ENCODE results near the gene TEX19. TPM values are rescaled to one million over a fixed set of nuclear protein-coding genes. Genes with fewer than 3 reads are reported as not detected.
A peak's percentile ranks its signal among the peaks of the same experiment; 100 is the strongest.
"Not testable (repeated sequence)": the region's sequence is repeated elsewhere in the genome, so short reads cannot be mapped to it uniquely, and the experiment has no call there.

Gene TEX19
- total and polyA plus RNA-seq, 10 of the 15 experiments (the other 5 are each of a cell fraction or from before 2014, with no cell fraction given), result 0.03 to 0.32 (median 0.13) TPM; not detected in 3

DNA sequence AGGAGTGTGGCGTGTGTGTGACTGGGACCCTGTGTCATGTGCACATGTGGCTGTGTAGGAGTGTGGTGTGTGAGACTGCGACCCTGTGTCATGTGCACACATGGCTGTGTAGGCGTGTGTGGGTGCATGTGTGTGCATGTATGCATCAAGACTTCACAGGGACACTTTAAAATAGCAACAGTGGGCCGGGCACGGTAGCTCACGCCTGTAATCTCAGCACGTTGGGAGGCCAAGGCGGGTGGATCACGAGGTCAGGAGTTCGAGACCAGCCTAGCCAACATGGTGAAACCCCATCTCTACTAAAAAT, 22.6 kb downstream of the TEX19 start:
- peak in 1 of 2 experiments; percentile 54; a peak in 1 of 4 replicates for TF ChIP-seq BHLHE40 (IDR thresholded peaks at IDR 0.05; ENCODE audit: borderline replicate concordance in 1 of 2, low read depth in 2 of 2, low read length in 1 of 2)
- H2AFZ ChIP-seq (ENCODE audit: control insufficient read depth, low read depth, low read length); DNase-seq (ENCODE audit: low read depth, low spot score); ATAC-seq; POLR2A ChIA-PET; SMC1A ChIA-PET (ENCODE audit: uncharacterized antibody, unreplicated experiment); H3K9me3 ChIP-seq (replicated peaks; ENCODE audit: control insufficient read depth, insufficient read depth, low read length); H3K4me1 ChIP-seq (ENCODE audit: control insufficient read depth, insufficient read depth, low read length); H3K9ac ChIP-seq (ENCODE audit: control insufficient read depth, insufficient read depth, low read length); H3K79me2 ChIP-seq (ENCODE audit: control insufficient read depth, insufficient read depth, low read length); CTCF ChIA-PET; H3K27me3 ChIP-seq (replicated peaks in 1 of 2; ENCODE audit: control insufficient read depth in 2 of 2, insufficient read depth in 2 of 2, low read length in 1 of 2); H4K20me1 ChIP-seq (ENCODE audit: control insufficient read depth, insufficient read depth); H3K36me3 ChIP-seq (ENCODE audit: control insufficient read depth in 2 of 2, insufficient read depth in 2 of 2, low read length in 1 of 2); H3K4me2 ChIP-seq (ENCODE audit: control insufficient read depth, insufficient read depth); H3K4me3 ChIP-seq; H3K27ac ChIP-seq (ENCODE audit: control insufficient read depth, insufficient read depth); FAIRE-seq; BruUV-seq (replicated peaks); RAD21 ChIA-PET (ENCODE audit: unreplicated experiment); in situ Hi-C loops (cut with MboI); intact Hi-C loops (cut with micrococcal nuclease; ENCODE audit: unreplicated experiment): not testable (repeated sequence)
- WGBS (ENCODE audit: insufficient coverage, insufficient replicate concordance, low lambda C conversion rate, missing lambda C conversion rate), result 59% methylated on average over 10 of the region's 10 CpGs

DNA sequence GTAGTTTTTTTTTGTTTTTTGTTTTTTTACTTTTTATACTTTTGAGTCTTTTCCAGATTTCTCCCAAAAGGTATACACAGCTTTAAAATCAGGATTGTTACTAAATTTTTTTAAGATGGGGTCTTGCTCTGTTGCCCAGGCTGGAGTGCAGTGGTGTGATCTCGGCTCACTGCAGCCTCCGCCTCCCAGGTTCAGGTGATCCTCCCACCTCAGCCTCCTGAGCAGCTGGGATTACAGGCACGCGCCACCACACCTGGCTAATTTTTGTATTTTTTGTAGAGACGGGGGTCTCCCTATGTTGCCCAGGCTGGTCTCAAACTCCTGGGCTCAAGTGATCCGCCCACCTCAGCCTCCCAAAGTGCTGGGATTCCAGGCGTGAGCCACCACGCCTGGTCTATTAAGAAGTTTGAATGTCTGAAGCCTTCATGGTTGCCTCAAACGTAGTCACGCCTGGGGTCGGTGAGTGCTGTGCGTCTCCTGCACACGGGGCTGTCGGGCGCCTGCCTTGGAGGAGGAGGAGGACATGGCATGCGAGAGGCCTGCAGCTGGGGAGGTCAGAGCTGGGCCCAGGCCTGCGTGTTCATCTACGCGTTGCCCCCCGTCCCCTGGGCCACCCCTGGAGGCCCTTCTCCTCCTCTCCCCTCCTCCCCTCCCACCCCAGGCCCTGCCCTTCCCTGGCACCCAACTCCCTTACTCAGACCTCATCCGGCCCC, 23.3 kb downstream of the TEX19 start:
- POLR2A ChIA-PET, result interaction anchor here (0.6 kb wide), 1 partner anchor 14 kb away, joined by 3 read pairs; no protein-coding TSS in a partner anchor
- H3K36me3 ChIP-seq (ENCODE audit: control insufficient read depth in 2 of 2, insufficient read depth in 2 of 2, low read length in 1 of 2); CTCF ChIA-PET; SMC1A ChIA-PET (ENCODE audit: uncharacterized antibody, unreplicated experiment); H3K79me2 ChIP-seq (ENCODE audit: control insufficient read depth, insufficient read depth, low read length); BruUV-seq (replicated peaks); H3K9me3 ChIP-seq (replicated peaks; ENCODE audit: control insufficient read depth, insufficient read depth, low read length); in situ Hi-C loops (cut with MboI); H4K20me1 ChIP-seq (ENCODE audit: control insufficient read depth, insufficient read depth); H3K9ac ChIP-seq (ENCODE audit: control insufficient read depth, insufficient read depth, low read length); H3K27ac ChIP-seq (ENCODE audit: control insufficient read depth, insufficient read depth); H3K4me2 ChIP-seq (ENCODE audit: control insufficient read depth, insufficient read depth); ATAC-seq; H3K4me3 ChIP-seq; FAIRE-seq; RAD21 ChIA-PET (ENCODE audit: unreplicated experiment); H2AFZ ChIP-seq (ENCODE audit: control insufficient read depth, low read depth, low read length); intact Hi-C loops (cut with micrococcal nuclease; ENCODE audit: unreplicated experiment); DNase-seq (ENCODE audit: low read depth, low spot score); H3K27me3 ChIP-seq (replicated peaks in 1 of 2; ENCODE audit: control insufficient read depth in 2 of 2, insufficient read depth in 2 of 2, low read length in 1 of 2); H3K4me1 ChIP-seq (ENCODE audit: control insufficient read depth, insufficient read depth, low read length): not testable (repeated sequence)
- 79% methylated on average over 20 of the region's 21 CpGs for WGBS (ENCODE audit: insufficient coverage, insufficient replicate concordance, low lambda C conversion rate, missing lambda C conversion rate)
